Dermis blood vessel endothelial cell (primary cell): ENCODE measurements around the gene PODN. TPM values are rescaled to one million over a fixed set of nuclear protein-coding genes. Genes with fewer than 3 reads are reported as not detected.

Experiments used
- DNase-seq: peaks from one replicate; pipeline ENCODE4 v3.0.0; 2010
- total RNA-seq: library from RNA; depleted of rRNA; stranded (reverse); fragments of >200 nt; gene quantifications from 2 replicates; pipeline ENCODE4 v1.2.3, GENCODE V29; 2014

Gene PODN
- total RNA-seq, 1 donor from 2014 or later: not detected

DNA sequence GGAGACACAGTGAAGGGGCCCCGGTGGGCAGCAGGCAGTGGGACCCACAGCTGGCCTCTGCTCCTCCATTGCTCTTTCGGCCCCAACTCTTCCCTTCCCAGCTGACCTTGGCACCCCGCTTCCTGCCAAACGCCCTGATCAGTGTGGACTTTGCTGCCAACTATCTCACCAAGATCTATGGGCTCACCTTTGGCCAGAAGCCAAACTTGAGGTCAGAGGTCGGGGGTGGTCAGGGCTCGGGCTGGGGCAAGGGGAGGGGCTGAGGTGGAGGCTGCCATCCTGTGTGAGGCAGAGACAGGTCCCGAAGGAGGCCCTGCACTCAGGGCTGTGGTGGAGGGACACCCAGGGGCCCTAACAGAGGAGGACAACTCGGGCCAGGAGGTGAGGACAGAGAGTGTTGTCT is 13.7 kb downstream of the PODN start:
- DNase-seq: no peak

GRCh38 chr1:53076165-53076564 is 14.2 kb downstream of the PODN start:
- no peak for DNase-seq

- DNase-seq: no peak
These were observed 14.9 kb downstream of the PODN start for GRCh38 chr1:53076721-53077598.

- no peak for DNase-seq
These were observed 15.6 kb downstream of the PODN start for GRCh38 chr1:53077599-53077965.

GRCh38 chr1:53078333-53079101 is 16.5 kb downstream of the PODN start:
- no peak for DNase-seq

DNA sequence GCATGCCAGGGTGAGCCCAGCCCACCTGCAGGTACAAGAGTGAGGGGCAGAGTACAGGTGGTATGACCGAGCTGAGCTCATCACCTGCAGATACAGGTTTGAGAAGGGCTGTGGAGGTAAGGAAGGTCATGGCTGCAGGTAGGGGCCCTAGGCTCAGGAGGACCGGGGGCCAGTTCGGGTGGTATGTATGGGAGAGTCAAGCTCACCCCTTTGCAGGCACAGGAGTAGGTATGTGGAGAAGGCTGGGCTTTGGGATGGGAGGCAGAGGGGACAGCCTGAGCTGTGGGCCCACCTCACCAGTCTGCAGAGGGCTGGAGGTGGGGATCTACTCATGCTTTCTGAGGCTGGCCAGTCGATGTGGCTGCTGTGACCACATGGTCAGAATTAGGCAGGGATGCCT is 17.2 kb downstream of the PODN start:
- DNase-seq: no peak

GRCh38 chr1:53080041-53080440 is 18.0 kb downstream of the PODN start:
- DNase-seq: no peak

- DNase-seq: no peak
These were observed 18.8 kb downstream of the PODN start for GRCh38 chr1:53080769-53081168.

- DNase-seq: no peak
These were observed 19.5 kb downstream of the PODN start for GRCh38 chr1:53081384-53082066.

DNA sequence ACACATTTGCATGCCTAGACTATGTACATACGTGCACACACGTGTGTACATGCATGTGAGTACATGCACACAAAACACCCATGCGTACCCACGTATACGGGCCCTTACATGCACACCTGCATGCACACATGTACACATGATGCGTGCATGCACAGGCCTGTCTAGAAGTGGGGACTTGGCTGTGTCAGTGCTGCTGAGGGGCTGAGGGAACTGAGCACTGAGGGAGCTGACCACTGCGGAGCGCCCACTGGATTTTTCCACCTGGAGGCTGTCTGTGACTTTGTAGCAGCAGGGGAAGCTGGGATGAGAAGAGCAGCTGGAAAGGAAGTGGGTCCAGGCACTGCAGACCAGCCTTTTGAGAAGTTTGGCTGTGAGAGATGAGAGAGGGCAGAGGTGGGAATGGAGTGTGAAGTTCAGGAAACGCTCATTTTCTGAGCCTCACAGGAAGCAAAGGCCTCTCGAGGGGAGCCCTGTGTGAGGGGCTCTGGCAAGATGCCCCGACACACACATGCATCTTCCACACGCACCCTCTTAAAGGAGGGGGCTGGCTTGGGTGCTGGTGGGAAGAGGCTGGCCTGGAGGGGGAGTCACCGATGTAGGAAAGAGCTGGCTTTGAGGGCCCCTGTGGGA is 20.9 kb downstream of the PODN start:
- no peak for DNase-seq

- DNase-seq: no peak
These were observed 21.9 kb downstream of the PODN start for GRCh38 chr1:53083636-53084588.

DNA sequence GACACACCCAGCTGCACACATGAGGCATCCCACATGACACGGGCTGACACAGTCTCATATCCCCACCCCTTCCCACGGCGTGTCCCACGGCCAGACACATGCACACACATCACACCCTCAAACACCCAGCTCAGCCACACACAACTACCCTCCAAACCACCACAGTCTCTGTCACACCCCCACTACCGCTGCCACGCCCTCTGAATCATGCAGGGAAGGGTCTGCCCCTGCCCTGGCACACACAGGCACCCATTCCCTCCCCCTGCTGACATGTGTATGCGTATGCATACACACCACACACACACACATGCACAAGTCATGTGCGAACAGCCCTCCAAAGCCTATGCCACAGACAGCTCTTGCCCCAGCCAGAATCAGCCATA is 22.6 kb downstream of the PODN start:
- no peak for DNase-seq

- no peak for DNase-seq
These were observed 23.4 kb downstream of the PODN start for GRCh38 chr1:53085405-53085804.

DNA sequence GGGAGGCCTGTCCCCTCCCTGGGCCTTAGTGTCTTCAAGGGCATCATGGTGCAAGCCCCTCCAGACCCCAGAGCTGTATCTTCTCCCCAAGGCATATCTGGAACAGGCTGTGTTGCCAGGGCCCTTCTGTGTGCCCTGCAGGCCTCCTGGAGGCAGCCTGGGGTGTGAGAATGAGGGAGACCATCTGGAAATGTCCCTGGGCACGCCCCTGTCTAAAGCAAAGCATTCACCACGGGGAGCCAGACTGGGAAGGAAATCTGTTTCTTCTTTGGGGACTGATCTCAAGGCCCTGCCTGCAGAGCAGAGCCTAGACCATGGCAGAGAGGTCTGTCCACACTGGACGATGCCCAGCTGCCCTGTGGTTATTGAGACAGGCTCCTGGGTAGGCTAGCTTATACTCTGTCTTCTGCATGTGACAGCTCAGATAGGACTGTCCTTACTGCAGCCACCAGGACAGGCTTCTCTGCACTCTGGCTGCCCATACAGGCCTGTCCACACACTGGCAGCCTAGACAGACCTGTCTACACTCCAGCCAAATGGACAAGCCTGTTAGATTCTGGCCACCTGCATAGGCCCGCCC is 24.6 kb downstream of the PODN start:
- no peak for DNase-seq

- DNase-seq: no peak
These were observed 25.6 kb downstream of the PODN start for GRCh38 chr1:53087332-53088285.

GRCh38 chr1:53088616-53089300 is 26.7 kb downstream of the PODN start:
- DNase-seq: no peak

DNA sequence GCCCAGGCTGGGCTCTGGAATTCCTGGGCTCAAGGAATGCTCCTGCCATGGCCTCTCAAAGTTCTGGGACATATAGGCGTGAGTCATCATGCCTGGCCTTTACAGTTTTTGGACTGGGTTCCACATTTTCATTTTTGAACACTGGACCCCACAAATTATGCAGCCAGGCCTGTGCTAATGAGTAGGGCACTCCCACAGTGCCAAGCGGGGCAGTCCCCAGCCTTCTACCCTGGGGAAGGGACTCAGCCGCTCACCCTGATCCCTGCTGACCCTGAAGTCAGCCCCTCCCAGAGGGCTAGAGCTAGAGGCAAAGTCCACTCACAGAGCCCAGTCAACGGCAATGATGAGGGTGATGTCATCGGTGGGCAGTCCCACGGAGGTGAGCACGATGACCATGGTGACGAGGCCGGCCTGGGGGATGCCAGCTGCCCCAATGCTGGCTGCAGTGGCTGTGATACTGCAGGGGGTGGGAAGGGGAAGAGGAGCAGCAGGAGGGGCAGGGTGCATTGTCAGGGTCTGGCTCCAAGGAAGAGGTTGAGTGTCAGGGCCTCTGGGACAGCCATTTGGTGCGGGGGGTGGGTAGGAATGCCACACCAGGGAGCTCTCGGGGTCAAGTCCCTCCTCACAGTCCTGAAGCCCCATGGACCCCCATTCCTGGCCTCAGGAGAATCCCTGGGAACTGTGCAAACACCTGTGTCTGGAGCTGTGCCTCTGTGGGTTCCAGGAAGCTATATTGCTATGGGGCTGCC is 27.6 kb downstream of the PODN start:
- no peak for DNase-seq

- DNase-seq: no peak
These were observed 28.5 kb downstream of the PODN start for GRCh38 chr1:53090227-53091147.
